Measurements from ENCODE around the gene KCNJ1.

KCNJ1 gene

DNA sequence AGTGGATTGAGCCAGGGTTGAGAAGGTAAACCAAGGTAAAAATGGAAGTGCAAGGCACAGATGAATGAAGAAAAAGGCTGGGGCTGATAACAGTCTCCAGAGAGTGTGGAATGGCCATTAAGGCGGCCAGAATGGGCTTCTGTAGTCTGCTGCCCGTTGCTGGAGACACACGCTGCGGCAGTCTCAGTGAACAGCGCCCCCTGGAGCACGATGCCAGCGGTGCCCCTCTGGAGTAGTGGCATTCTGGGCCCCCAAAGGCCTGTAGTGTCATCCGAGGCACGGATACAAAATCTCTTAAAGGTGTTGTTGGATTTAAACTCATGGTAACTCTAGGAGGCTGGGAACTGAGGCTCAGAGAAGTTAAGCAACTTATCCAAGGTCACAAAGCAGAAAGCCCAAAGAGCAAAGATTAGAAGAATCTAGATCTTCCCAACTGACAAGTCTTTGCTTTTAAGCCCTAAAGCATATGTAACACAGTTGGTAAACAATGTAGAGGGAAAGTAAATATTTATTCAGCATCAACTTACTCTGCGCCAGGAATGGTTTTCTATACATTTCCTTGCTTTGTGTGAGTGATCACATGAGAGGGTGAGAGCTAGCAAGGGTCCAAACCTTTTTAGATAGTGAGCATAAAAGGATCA lies 18.2 kb downstream of the KCNJ1 start:
- TF ChIP-seq, protein P1, sequence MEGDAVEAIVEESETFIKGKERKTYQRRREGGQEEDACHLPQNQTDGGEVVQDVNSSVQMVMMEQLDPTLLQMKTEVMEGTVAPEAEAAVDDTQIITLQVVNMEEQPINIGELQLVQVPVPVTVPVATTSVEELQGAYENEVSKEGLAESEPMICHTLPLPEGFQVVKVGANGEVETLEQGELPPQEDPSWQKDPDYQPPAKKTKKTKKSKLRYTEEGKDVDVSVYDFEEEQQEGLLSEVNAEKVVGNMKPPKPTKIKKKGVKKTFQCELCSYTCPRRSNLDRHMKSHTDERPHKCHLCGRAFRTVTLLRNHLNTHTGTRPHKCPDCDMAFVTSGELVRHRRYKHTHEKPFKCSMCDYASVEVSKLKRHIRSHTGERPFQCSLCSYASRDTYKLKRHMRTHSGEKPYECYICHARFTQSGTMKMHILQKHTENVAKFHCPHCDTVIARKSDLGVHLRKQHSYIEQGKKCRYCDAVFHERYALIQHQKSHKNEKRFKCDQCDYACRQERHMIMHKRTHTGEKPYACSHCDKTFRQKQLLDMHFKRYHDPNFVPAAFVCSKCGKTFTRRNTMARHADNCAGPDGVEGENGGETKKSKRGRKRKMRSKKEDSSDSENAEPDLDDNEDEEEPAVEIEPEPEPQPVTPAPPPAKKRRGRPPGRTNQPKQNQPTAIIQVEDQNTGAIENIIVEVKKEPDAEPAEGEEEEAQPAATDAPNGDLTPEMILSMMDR (IDR thresholded peaks at IDR 0.05; ENCODE audit: low read depth, low read length) = peak; percentile 49
- DNase-seq (ENCODE audit: extremely low read depth, low read depth) = no peak

DNA sequence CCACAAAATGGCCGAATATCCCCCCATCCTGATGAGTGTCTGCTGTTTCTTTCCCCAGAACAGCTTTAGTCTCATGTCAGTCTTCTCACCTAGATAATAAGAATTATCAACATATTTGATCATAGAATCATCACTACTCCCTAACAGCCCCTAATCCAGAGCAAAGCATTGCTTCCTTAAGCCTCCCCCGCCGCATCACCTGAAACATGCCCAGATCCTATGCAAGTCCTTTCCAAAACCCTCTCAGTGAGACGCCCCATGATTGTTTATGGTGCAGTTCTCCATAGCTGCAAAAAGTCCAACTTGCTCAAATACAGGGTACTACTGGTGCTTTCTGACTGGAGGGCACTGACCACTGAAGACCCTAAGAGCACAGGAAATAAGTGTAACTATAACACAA lies 20.1 kb downstream of the KCNJ1 start:
- TF ChIP-seq, protein P1 (IDR thresholded peaks at IDR 0.05; ENCODE audit: low read depth, low read length) = no peak
- DNase-seq (ENCODE audit: extremely low read depth, low read depth) = no peak

DNA sequence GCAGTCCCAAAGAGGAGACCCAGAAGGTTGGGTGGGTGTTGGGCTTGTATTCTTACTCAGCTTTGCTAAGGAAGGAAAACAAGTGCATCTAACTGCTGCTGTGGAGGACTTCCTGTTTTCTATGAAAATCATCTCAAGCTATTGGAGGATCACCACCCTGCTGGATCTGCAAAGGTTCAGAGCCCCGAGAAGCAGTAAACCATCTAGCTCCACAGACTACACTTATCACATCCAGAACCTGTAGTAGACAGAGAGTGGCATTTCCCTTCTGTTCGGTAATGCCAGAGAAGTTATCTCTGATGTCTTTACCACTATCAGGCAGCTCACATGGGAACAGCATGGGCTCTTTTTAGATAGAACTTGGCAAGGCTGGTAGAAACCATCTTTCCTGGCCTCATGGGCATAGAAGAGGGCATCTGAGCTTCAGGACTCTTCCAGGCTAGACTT lies 21.7 kb downstream of the KCNJ1 start:
- TF ChIP-seq, protein P1 (IDR thresholded peaks at IDR 0.05; ENCODE audit: low read depth, low read length) = no peak
- no peak for DNase-seq (ENCODE audit: extremely low read depth, low read depth)

DNA sequence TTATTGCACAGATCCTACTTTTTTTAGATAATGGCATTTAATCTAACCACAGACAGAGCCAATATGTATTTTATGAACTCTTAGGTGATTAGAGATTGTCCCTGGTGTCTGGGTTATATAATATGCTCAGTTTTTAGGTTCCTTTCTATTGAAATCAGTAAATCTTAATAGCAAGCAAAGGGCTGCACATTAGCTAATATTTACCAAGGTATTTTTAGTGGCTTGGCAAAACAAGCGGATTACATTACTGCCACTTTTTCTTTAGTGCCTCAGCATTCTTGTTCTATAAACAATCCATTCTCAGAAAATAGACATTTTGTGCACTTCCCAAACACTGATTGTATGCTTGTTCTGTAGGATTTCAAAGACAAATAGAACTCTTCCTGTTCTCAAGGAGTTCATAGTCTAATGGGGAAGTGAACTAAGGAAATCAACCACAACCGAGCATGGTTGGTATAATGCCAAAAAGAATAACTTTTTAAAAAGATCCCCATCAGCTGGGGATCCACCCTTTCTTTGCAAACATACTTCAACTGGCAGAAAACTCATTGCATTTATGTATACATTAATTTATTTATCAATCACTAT lies 23.8 kb downstream of the KCNJ1 start:
- no peak for DNase-seq (ENCODE audit: extremely low read depth, low read depth)
- TF ChIP-seq, protein P1 (IDR thresholded peaks at IDR 0.05; ENCODE audit: low read depth, low read length) = no peak

DNA sequence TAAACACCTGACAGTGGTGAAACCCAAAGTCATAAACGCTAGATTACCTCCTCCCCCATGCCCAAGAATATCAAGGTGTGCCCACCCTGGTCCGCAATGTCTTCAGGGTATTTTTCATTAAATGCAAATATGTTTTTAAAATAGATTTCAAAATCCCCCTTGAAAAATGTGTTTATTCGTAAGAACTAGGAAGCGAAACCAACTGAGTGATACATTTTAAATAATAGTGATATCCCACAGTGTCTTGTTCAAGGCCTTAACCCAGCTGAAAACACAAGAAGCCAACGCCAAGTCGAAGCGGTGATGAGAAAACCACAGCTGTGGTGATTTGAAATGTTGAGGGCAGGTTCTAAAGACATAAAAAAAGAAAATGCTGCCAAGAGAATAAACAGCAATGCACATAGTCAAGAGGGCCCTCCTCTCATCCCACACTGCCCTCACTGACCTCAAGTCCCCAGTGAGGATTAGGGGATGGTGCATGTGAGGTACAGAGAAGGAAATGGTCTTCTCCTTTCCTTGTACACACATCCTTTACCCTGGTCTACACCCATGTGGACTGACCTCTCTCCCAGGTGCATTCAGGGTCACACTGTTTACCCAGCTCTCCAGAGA lies 25.5 kb downstream of the KCNJ1 start:
- TF ChIP-seq, protein P1 (IDR thresholded peaks at IDR 0.05; ENCODE audit: low read depth, low read length) = no peak
- no peak for DNase-seq (ENCODE audit: extremely low read depth, low read depth)

DNA sequence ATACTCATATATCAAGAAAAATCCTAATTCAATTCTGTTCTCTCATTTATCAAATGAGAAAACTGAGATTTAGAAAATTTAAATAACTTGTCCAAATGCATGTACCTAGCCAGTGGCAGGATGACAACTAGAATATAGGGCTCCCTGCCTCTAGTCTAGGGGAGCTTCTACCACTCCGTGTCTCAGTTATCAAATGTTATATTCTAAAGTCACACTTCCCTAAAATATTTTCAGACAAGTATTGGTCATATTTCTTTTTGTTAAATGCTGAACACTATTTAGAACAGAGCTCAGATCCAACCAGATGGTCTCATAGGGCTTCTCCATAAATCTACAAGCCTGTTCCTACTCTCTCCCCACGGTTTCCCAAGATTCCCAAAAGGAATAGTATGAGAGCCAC lies 26.3 kb downstream of the KCNJ1 start:
- DNase-seq (ENCODE audit: extremely low read depth, low read depth) = no peak
- TF ChIP-seq, protein P1 (IDR thresholded peaks at IDR 0.05; ENCODE audit: low read depth, low read length) = no peak

DNA sequence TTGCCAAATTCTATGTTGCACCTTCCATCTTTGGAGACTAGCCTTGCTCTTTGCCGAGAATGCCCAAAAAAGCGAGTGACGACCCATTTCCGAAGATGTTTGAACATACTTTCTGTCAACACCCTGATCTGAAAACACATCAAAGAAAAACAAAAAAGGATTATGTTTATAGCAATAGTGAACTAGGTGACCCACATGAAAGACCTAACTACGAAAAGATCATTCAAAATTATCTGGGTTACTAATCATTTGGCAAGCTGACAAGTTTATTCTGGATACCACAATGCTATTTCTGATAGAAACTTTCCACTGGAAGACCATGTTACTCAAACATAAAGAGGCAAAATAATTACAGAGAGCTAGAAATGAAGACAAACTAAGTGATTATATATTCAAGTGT lies 27.0 kb downstream of the KCNJ1 start:
- TF ChIP-seq, protein P1 (IDR thresholded peaks at IDR 0.05; ENCODE audit: low read depth, low read length) = no peak
- DNase-seq (ENCODE audit: extremely low read depth, low read depth) = no peak

Measured in AG09319 (cell line).